Liver (tissue), 9 donors: ENCODE measurements around the gene CAMKMT. TPM values are rescaled to one million over a fixed set of nuclear protein-coding genes. Genes with fewer than 3 reads are reported as not detected.

ENCODE experiments used
- DNase-seq: peaks from one replicate; pipeline ENCODE4 v3.0.0-alpha.2; 2017; ENCODE audit warnings: low spot score
- H3K27ac ChIP-seq, 2 donors: one replicate each; pipeline ENCODE4 v1.7.0; 2013; ENCODE audit warnings: inconsistent platforms in 2 of 2, low read length in 2 of 2, control low read depth in 1 of 2, low read depth in 1 of 2, mild to moderate bottlenecking in 1 of 2
- H3K27me3 ChIP-seq, 4 donors: one replicate each; pipeline versions ENCODE4 v1.6.1 to v1.7.0; 2013; ENCODE audit warnings: low read length in 3 of 4, inconsistent platforms in 1 of 4, mild to moderate bottlenecking in 1 of 4, moderate library complexity in 1 of 4; ENCODE audit not compliant: control insufficient read depth in 4 of 4, insufficient read depth in 4 of 4
- H3K36me3 ChIP-seq, 4 donors: one replicate each; pipeline versions ENCODE4 v1.6.1 to v1.7.0; 2013; ENCODE audit warnings: low read length in 3 of 4, mild to moderate bottlenecking in 3 of 4, low read depth in 1 of 4, moderate library complexity in 1 of 4; ENCODE audit not compliant: control insufficient read depth in 4 of 4, insufficient read depth in 3 of 4
- H3K4me1 ChIP-seq, 4 donors: one replicate each; pipeline versions ENCODE4 v1.6.1 to v1.7.0; 2013; ENCODE audit warnings: low read length in 3 of 4, mild to moderate bottlenecking in 3 of 4, moderate library complexity in 1 of 4; ENCODE audit not compliant: control insufficient read depth in 4 of 4, insufficient read depth in 4 of 4
- H3K4me3 ChIP-seq, 3 donors: one replicate each; pipeline versions ENCODE4 v1.6.1 to v1.7.0; 2013; ENCODE audit warnings: low read length in 3 of 3, control low read depth in 1 of 3, low read depth in 1 of 3, mild to moderate bottlenecking in 1 of 3
- H3K9ac ChIP-seq, 2 donors: one replicate each; pipeline ENCODE4 v1.7.0; 2013; ENCODE audit warnings: low read length in 2 of 2, mild to moderate bottlenecking in 2 of 2, moderate library complexity in 2 of 2, control low read depth in 1 of 2, low read depth in 1 of 2
- H3K9me3 ChIP-seq, 4 donors: one replicate each; pipeline versions ENCODE4 v1.6.1 to v1.7.0; 2013; ENCODE audit warnings: low read length in 3 of 4; ENCODE audit not compliant: control insufficient read depth in 4 of 4
- ATF3 ChIP-seq: IDR thresholded peaks from 2 replicates; pipeline ENCODE4 v1.6.1; 2016; ENCODE audit warnings: antibody characterized with exemption
- EGR1 ChIP-seq, 2 donors: IDR thresholded peaks; 2 replicates each; pipeline ENCODE4 v1.6.1; 2016 to 2018; ENCODE audit warnings: antibody characterized with exemption in 2 of 2, low read depth in 2 of 2
- FOXA1 ChIP-seq: IDR thresholded peaks from 2 replicates; pipeline ENCODE4 v1.6.1; 2016; ENCODE audit warnings: antibody characterized with exemption
- FOXA2 ChIP-seq: IDR thresholded peaks from 2 replicates; pipeline ENCODE4 v1.6.1; 2016; ENCODE audit warnings: antibody characterized with exemption
- GABPA ChIP-seq, 2 donors: IDR thresholded peaks in 1 of 2; conservative IDR thresholded peaks in 1 of 2; 2 replicates each; pipeline ENCODE4 v1.6.1; 2016; ENCODE audit warnings: antibody characterized with exemption in 2 of 2, mild to moderate bottlenecking in 1 of 2, moderate library complexity in 1 of 2
- HNF4A ChIP-seq, 2 donors: conservative IDR thresholded peaks; 2 replicates each; pipeline ENCODE4 v1.6.1; 2016; ENCODE audit warnings: antibody characterized with exemption in 2 of 2, mild to moderate bottlenecking in 2 of 2
- HNF4G ChIP-seq: IDR thresholded peaks from 2 replicates; pipeline ENCODE4 v1.6.1; 2016; ENCODE audit warnings: antibody characterized with exemption
- JUND ChIP-seq, 2 donors: IDR thresholded peaks; 2 replicates each; pipeline ENCODE4 v1.6.1; 2016; ENCODE audit warnings: antibody characterized with exemption in 2 of 2
- MAX ChIP-seq: IDR thresholded peaks from 2 replicates; pipeline ENCODE4 v1.6.1; 2016; ENCODE audit warnings: antibody characterized with exemption
- NR2F2 ChIP-seq: IDR thresholded peaks from 2 replicates; pipeline ENCODE4 v1.6.1; 2016; ENCODE audit warnings: antibody characterized with exemption
- RAD21 ChIP-seq, 2 donors: IDR thresholded peaks; 2 replicates each; pipeline ENCODE4 v1.6.1; 2016; ENCODE audit warnings: antibody characterized with exemption in 2 of 2, mild to moderate bottlenecking in 2 of 2
- REST ChIP-seq: IDR thresholded peaks from 2 replicates; pipeline ENCODE4 v1.6.1; 2016; ENCODE audit warnings: antibody characterized with exemption, mild to moderate bottlenecking
- RXRA ChIP-seq, 2 donors: IDR thresholded peaks; 2 replicates each; pipeline ENCODE4 v1.6.1; 2017 to 2018; ENCODE audit warnings: antibody characterized with exemption in 2 of 2, mild to moderate bottlenecking in 1 of 2
- SP1 ChIP-seq: IDR thresholded peaks from 2 replicates; pipeline ENCODE4 v1.6.1; 2018; ENCODE audit warnings: antibody characterized with exemption, mild to moderate bottlenecking
- TAF1 ChIP-seq: conservative IDR thresholded peaks from 2 replicates; pipeline ENCODE4 v1.6.1; 2016; ENCODE audit warnings: antibody characterized with exemption, mild to moderate bottlenecking
- YY1 ChIP-seq: IDR thresholded peaks from 2 replicates; pipeline ENCODE4 v1.6.1; 2016; ENCODE audit warnings: antibody characterized with exemption, mild to moderate bottlenecking
- ZBTB33 ChIP-seq: IDR thresholded peaks from 2 replicates; pipeline ENCODE4 v1.6.1; 2016; ENCODE audit warnings: antibody characterized with exemption
- WGBS: extraction: QIAGEN DNeasy Blood & Tissue Kit; methylation state at CpG from one replicate; pipeline ENCODE4 v1.1.7; 2013; 5-methylcytosine and 5-hydroxymethylcytosine counted together
- polyA plus RNA-seq, 2 donors: library from polyadenylated mRNA; stranded (reverse) in 1 of 2; unstranded in 1 of 2; fragments of 200-250 nt in 1 of 2; fragments of >200 nt in 1 of 2; fragmentation: Nextera tagmentation in 1 of 2; extraction: Ambion mirVana in 1 of 2; gene quantifications; one replicate each; pipeline versions ENCODE4 v1.2.1 to v1.2.3, GENCODE V29; 2013 to 2015
- total RNA-seq, 2 donors: library from RNA; depleted of rRNA; stranded (reverse); fragments of >200 nt; gene quantifications; one replicate each; pipeline ENCODE4 v1.2.3, GENCODE V29; 2014
- donor health status: healthy.
- donor health status: healthy.
- donor health status: healthy.
- donor health status: healthy.
- donor health status: healthy.

The CAMKMT gene
- total and polyA plus RNA-seq, 4 donors, result 1.5 to 12.7 (median 7.1) TPM

GRCh38 chr2:44578471-44579093 lies 216.8 kb downstream of the CAMKMT start:
- no peak for DNase-seq
- Histone ChIP-seq H3K4me3 (peak overlapping the region in 1 of 3 donors; percentile 8), H3K4me1 (peaks cover 2 to 19% (median 11%) of the 10 kb centered on the region in 4 donors), H3K9me3 (no peaks in the 10 kb centered on the region), H3K9ac (peak overlapping the region in 1 of 2 donors; percentile 39), H3K27ac (peak overlapping the region; percentile 72), H3K27me3 (no peaks in the 10 kb centered on the region), H3K36me3 (no peaks in the 10 kb centered on the region)
- WGBS, result 35% methylated on average over 2 of the region's 2 CpGs
- TF ChIP-seq RAD21 (IDR thresholded peaks at IDR 0.05), result no peak
- TF ChIP-seq YY1, result peak; percentile 10

GRCh38 chr2:44579115-44579836 lies 217.5 kb downstream of the CAMKMT start:
- DNase-seq, result no peak
- Histone ChIP-seq H3K9ac (no peak overlapping the region), H3K27me3 (no peaks in the 10 kb centered on the region), H3K9me3 (no peaks in the 10 kb centered on the region), H3K4me3 (peak overlapping the region in 1 of 3 donors; percentile 8), H3K4me1 (peaks cover 2 to 19% (median 11%) of the 10 kb centered on the region in 4 donors), H3K36me3 (no peaks in the 10 kb centered on the region), H3K27ac (peak overlapping the region in 1 of 2 donors; percentile 72)
- TF ChIP-seq HNF4G, result no peak
- peak; percentile 35 for TF ChIP-seq REST
- no peak for TF ChIP-seq FOXA2
- WGBS, result 60% methylated on average over 6 of the region's 6 CpGs

- TF ChIP-seq RAD21 (IDR thresholded peaks at IDR 0.05) (no peak), ZBTB33 (no peak), HNF4G (no peak), NR2F2 (no peak), YY1 (no peak), GABPA (IDR thresholded peaks at IDR 0.05 in 1 of 2, conservative IDR thresholded peaks at IDR 0.05 in 1 of 2) (no peak), JUND (IDR thresholded peaks at IDR 0.05) (no peak), SP1 (no peak), HNF4A (conservative IDR thresholded peaks at IDR 0.05) (no peak), FOXA1 (no peak), TAF1 (no peak), EGR1 (IDR thresholded peaks at IDR 0.05; ENCODE audit: low read depth in 2 of 2) (no peak), FOXA2 (no peak), MAX (no peak), ATF3 (no peak), RXRA (IDR thresholded peaks at IDR 0.05) (no peak)
- Histone ChIP-seq H3K4me1 (peaks cover 2 to 19% (median 11%) of the 10 kb centered on the region in 4 donors), H3K4me3 (no peak overlapping the region), H3K27ac (peak overlapping the region in 1 of 2 donors; percentile 72), H3K9me3 (no peaks in the 10 kb centered on the region), H3K36me3 (no peaks in the 10 kb centered on the region), H3K27me3 (no peaks in the 10 kb centered on the region), H3K9ac (no peak overlapping the region)
- WGBS, result 92% methylated on average over 2 of the region's 2 CpGs
- DNase-seq, result no peak
Measured at GRCh38 chr2:44579837-44580230, 218.1 kb downstream of the CAMKMT start.
